ENCODE results near the gene RAB5IF.
A peak's percentile ranks its signal among the peaks of the same experiment; 100 is the strongest.
"Not testable (repeated sequence)": the region's sequence is repeated elsewhere in the genome, so short reads cannot be mapped to it uniquely, and the experiment has no call there.

RAB5IF gene

DNA sequence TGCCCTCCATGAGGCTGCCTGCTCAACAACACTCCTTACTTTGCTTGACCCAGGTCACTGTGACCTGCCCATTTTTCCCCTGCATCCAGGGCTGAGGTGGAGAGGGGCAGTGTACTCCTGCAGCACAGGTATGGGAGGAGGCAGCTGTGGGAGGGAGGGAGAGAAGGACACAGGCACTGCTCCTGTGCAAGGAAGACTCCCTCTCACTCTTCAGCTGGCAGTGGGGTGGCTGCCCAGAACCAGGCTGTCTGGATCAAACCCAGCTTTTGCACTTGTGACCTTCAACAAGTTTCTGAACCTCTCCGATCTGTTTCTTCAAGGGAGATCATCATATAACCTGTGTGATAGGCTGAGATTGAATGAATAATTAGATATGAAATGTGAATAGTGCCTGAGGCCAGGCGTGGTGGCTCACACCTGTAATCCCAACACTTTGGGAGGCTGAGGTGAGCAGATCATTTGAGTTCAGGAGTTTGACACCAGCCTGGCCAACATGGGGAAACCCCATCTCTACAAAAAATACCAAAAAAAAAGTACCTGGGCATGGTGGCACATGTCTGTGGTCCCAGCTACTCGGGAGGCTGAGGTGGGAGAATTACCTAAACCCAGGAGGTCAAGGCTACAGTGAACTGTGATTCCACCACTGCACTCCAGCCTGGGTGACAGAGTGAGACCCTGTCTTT lies 18.1 kb upstream of the RAB5IF start:
- DNase-seq (ENCODE audit: low spot score), result no peak

DNA sequence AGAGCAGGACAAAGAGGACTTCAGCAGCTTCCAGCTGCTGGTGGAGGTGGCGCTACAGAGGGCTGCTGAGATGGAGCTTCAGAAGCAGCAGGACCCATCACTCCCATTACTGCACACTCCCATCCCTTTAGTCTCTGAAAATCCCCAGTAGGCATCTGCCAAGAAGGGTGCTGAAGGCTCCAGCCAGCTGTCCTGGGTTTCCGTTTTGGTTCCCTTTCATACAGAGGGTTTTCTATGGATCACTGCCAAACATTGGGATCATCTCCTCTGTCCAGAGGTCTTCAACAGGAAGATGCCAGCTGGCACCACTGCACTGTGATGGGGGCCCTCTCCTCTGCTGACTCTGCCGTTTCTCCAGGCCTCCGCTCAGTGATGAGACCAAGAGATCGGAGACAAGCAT lies 14.3 kb upstream of the RAB5IF start:
- DNase-seq (ENCODE audit: low spot score), result no peak

DNA sequence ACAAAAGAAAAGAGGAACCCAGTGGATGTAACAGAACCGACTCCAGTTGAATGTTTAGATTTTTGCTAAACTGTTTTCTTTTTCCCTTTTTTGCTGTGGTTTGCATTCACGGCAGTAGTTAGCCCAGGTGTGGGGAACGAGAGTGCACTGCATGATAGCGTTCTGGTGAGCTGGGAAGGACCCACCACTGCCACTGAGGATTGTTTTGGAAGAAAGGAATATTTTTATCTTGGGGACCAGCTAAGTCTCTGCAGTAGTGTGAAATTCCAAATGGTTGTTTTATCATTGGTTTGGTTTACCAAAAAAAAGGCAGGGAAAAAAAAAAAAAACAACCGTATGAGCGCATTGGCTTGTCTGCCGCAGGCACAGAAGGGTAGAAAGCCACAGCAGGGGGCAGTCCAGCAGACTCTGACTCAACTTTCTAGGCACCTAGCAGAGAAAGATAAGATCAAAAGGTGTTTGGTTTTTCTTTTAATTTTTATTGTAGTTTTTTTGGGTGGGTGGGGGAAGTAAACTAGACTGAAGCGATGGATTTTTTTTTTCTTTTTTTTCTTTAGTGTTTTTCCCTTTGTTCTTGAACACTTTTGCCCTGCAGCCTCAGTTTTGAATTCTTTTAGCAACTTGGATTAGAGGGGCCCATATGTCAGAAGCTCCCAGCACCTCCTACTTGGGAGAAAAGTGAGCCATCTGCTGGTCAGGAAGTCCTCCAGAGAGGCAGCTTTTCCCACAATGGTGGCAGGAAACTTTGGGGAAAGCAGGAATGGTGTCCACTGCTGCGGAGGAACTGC lies 13.5 kb upstream of the RAB5IF start:
- DNase-seq (ENCODE audit: low spot score), result no peak

DNA sequence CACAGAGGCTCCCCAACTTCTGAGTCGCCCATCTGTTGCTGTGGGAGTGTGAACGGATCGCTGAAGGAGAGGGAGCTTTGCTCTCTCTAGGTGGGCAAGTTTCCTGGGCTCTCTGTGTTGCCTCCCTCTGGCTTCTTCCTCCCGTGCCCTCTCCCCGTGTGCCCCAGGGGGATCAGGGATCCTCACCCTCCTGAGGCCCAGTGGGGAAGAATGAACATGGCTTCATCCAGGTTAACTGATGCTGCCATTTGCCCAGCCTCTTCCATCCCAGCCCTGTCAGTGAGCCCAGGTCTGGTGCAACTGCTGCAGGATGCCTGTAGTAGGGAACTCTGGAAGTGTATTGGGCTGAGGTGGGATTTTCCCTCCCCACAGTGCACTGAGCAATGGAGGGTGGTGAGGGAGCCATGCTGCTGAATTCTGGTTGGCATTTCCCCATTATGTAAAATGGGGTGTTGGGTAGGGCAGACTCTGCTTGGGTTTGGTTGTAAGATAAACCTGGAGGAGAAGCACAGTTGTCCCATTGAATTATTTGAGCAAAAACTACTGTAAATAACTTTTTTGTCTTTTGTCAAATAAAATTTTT lies 12.1 kb upstream of the RAB5IF start:
- DNase-seq (ENCODE audit: low spot score), result no peak

DNA sequence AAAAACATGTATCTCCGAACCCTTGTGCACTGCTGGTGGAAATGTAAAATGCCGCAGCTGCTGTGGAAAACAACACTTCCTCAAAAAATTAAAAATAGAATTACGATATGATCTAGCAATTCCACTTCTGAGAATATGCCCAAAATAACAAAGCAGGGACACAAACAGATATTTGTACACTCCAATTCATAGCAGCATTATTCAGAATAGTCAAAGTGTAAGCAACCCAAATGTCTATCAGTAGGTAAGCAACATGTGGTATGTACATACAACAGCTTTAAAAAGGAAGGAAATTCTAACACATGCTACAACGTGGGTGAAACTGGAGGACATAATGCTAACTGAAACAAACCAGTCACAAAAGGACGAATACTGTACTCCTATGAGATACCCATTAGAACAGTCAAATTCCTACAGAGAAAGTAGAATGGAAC lies 5.7 kb upstream of the RAB5IF start:
- DNase-seq (ENCODE audit: low spot score), result no peak

DNA sequence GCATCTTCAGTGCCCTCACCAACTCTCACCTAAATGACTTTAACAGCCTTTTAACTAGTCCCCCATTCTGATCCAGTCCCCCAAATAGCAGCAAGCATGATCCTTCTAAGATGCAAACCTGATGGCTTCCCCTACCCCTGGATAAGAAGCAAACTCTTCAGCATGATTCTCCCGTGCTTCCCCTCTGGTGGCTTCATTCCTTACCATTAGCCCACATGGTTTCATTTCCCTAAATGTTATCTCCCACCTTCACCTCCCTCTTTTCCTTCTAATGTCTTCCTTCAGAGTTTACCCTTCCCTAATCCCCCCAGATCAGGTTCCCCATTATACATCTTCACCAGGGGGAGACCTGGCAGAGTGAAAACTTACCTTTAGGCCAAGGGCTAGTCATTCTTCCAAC lies 4.0 kb upstream of the RAB5IF start:
- no peak for DNase-seq (ENCODE audit: low spot score)

DNA sequence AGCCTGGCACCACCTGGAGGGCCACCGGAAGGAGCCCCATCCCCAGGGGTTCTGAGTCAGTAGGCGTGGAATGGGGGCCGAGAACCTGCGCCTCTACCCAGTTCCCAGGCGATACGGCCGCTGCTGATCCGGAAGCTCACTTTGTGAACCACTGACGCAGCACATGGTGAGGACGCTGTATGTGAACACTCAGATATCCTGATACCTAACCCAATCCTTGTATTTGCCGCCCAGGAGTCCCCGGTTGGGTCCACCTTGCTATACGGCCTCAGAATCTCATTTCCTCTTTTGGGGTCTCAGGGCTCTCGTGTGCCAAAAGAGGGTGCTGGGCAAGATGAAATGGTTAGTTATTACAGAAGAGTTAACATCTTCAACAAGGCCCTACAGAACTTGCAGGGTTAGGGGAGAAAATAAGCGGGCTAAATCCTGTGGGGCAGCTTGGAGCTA lies 604 bp upstream of the RAB5IF start:
- no peak for DNase-seq (ENCODE audit: low spot score)

DNA sequence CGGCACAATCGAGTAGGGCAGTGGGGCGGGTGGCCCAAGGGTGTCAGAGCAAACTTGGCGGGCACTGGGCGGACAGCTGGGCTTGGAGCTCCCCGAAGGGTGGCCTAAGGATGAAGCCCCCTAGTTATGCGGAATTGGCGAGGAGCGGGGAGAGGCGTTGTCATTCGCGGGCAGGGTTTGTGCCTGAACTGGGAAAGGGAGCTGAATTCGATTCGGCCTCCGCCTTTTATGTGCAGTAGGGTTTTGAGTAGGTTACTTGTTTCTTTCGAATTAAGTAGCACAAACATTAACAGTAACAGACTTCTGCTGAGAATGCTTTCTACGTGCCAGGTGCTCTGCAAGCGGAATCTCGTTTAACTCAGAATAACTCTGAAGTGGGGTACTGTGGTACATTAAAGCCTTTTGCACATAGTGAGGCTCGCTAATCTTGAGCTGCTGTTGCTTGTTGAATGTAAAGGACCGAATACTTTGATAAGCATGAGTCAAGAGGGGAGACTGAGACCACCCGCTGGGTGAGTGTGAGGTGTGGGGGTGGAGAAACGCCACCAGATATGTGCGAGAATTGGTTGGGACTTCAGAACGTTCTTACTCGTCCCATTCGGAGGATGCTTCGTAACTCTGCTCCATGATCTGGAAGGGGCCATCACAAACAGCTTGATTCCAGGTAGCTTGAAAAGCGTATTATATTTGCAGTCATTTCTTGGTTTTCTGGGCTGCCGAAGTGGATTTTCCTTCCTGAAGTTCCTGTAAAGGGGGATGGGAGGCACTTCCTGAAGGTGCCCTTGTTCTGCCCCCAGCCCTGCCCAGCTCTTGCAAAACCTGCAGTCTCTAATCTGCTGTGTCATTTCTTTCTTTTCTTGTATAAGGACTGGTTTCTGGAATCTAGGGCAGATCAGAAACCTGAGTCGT lies 833 bp downstream of the RAB5IF start:
- peak; percentile 17 for DNase-seq (ENCODE audit: low spot score)

DNA sequence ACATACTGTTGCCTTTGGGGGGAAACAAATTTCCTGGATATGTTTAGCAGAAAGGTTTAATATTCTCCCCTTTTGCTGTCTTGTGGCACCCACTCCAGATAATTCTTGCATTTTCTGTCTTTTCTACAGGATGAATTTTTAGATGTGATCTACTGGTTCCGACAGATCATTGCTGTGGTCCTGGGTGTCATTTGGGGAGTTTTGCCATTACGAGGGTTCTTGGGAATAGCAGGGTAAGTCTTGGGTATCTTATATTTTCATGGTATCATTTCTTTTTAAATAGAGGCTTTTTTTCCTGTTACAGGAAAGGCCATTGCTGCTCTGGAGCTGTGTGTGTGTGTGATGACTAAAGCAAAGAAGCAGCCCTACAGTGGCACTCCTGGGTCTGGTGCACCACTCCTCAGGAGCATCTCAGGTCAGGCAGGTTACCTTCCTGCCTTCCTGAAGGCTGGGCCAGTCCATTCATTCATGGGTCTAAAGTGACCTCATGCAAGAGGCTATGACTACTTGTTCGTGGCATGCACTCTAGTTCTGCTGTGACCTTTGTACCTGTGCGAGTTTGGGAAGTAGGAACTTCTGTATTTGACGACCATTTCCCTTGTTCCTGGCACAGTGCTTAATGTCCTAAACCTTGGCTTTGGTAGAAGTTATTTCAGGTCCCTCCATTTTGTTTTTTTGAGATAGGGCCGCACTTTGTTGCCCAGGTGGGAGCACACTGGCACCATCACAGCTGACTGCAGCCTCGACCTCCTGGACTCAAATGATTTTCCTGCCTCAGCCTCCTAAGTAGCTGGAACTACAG lies 2.2 kb downstream of the RAB5IF start:
- no peak for DNase-seq (ENCODE audit: low spot score)

DNA sequence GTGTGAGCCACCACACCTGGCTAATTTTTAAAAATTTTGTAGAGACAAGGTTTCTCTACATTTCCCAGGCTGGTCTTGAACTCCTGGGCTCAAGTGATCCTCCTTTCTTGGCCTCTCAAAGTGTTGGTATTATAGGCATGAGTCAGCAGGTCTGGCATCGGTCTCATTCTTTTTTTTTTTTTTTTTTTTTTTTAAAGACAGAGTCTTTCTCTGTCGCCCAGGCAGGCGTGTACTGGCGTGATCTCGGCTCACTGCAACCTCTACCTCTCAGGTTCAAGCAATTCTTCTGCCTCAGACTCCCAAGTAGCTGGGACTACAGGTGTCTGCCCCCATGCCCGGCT lies 2.8 kb downstream of the RAB5IF start:
- not testable (repeated sequence) for DNase-seq (ENCODE audit: low spot score)

DNA sequence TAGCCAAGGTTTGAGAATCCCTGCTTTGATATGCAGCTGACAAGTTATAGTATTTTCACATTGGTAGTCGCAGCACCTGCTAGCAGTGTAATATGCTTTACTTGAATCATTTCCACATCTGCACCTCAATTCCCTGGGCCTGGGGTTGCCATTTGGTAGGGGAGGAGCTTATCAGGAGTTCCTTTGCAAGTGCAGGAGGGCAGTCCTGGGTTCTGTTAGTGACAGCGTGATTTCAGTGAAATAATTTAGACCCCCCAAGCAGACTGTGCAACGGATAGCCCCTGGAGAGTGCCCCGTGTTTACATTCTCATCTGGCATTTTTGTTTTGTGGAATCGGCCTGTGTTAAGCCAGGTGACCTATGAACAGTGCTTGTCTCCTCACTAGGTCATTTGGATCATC lies 6.0 kb downstream of the RAB5IF start:
- no peak for DNase-seq (ENCODE audit: low spot score)

DNA sequence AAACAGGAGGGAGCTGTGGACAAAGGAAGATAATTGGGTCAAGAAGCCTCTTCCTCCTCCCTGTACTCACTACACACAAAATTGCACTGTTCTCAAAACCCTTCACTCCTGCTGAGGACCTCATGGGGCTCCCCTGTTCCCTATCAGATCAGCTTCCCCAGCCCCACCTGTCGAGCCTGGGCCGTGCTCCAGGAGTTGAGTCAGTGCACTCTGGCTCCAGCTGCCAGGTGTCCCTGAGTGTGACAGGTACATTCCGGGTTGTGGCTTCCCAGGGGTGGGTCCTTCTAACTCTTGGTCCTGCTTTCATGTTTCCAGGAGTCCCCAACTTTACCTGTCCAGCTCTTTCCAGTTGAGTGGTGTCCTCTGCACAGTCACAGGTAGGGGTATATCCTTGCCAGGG lies 8.4 kb downstream of the RAB5IF start:
- no peak for DNase-seq (ENCODE audit: low spot score)

DNA sequence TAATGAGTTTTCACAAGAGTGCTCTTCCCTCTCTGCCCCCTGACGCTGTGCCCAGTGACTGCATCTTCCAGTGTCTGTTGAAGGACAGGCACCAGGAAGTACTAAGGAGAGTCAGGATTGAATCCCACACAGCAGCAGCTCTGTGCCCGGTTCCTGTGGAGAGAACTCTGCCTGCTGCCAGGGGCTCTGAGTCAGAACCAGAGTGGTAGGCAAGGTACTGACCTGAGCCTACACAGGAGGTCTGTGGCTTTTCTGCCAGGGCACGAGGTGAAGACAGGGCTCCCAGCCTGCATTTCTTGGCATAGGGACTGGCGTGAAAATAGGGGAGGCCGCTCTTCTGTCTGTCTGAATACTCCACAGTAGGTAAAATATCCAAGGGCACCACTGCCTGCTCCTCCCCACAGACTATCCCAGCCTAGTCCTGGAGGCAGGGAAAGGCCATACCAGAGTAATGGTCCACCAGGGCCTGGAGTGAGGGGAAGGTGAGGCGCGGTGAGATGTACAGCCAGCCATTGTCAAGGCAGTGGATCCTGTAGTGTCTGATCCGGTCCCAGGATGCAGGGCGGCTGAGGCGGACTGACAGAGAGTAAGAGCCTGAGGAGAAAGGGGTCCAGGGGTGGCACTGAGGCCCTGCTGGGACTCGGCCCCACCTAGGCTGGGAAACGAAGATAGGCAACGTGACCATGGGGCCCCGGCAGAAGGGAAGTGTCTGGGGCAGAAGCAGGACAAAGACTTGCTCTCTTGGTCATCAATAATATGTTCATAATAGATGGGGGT lies 9.4 kb downstream of the RAB5IF start:
- DNase-seq (ENCODE audit: low spot score), result no peak

DNA sequence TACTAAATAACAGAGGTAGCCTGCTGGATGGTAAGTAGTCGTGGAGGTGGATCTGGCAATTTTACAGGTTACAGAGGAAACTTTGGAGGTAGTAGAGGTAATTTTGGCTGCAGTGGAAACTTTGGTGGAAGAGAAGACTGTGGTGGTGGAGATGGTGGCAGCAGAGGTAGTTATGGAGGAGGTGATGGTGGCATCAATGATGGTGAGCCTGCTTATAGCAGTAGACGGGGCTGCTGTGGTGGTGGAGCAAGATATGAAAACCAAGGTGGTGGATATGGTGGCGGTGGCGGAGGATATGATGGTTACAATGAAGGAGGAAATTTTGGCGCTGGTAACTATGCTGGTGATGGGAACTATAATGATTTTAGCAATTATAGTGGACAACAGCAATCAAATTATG lies 15.3 kb downstream of the RAB5IF start:
- DNase-seq (ENCODE audit: low spot score), result no peak

DNA sequence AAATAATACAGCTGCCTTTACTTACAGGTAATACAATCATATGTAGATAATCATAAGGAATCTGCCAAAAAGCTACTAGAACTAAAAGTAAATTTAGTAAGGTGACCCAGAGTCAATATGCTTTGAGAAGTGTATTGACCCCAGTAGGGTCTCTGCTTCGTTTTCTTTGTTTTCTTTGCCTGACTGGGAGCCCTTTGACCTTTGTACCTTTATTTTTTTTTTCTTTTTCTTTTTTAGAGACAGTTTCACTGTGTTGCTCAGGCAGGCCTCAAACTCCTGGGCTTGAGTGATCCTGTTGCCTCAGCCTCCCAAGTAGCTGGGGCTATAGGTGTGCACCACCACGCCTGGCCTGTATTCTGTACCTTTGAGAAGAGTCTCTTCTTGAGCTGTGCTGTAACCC lies 17.9 kb downstream of the RAB5IF start:
- DNase-seq (ENCODE audit: low spot score), result no peak

DNA sequence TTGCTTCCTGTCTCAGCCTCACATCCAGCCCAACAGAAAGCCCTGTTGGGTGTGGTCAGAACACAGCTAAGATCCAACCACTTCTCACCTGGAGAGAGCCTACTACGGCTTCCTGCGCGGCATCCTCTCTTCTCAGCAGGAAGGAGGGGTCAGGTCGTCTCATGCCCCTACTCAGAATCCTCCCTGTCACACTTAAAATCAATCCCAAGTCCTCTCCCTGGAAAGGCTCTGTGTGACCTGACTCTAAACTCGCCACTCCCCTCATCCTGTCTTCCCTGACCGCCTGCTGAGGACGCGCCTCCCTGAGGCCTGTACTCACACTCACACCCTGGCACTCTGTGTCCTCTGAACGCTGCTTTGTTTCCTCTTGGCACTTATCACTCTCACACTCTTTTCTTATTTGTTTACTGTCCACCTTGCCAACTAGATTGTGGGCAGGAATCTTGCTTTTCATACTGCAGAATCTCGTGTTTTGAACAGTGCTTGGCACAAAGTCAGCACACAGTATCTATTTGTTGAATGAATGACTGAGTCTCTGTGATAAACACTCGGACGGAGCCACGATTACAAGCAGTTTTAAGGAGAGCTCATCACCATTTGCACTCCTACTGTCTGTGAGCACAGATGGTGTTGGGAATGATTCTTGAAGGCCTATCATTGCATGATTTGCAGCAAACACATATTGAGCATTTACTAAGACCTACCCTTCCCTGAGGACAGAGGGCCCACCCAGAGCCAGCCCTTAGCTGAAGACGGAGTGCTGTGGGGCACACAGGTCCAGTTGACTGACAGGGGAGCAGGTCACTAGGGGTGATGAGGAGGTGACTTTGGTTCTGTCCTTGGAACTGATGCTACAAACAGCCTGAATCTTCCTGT lies 18.7 kb downstream of the RAB5IF start:
- DNase-seq (ENCODE audit: low spot score), result no peak

DNA sequence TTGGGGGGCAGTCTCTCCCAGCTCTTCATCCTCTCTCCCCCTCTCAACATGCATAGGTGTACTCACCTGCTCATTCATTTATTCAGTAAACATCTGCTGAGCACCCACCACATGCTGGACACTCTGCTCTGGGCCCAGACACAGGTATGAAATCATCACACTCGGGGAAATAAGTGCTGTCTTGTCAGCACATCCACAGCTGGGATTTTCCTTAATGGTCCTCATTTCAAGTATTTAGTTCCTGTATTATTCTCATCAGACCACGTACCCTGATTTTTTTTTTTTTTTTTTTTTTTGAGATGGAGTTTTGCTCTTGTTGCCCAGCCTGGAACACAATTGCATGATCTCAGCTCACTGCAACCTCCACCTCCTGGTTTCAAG lies 19.4 kb downstream of the RAB5IF start:
- no peak for DNase-seq (ENCODE audit: low spot score)

DNA sequence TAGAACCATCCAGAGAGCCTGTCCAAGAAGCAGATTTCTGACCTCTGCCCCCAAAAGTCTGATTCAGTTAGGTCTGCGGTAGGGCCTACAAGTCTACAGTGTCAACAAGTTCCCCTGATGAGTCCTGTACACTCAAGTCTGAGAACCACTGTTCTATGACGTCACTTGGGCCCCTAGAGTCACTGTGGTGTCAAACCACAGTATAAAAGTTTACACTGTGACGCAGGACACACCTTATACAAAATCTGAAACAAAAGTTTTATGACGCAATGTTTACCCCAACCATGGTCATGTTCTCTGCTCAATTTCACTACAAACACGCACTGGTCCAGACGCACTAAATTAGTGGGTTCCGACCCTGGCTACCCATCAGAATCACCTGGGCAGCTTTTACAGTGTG lies 22.5 kb downstream of the RAB5IF start:
- no peak for DNase-seq (ENCODE audit: low spot score)

DNA sequence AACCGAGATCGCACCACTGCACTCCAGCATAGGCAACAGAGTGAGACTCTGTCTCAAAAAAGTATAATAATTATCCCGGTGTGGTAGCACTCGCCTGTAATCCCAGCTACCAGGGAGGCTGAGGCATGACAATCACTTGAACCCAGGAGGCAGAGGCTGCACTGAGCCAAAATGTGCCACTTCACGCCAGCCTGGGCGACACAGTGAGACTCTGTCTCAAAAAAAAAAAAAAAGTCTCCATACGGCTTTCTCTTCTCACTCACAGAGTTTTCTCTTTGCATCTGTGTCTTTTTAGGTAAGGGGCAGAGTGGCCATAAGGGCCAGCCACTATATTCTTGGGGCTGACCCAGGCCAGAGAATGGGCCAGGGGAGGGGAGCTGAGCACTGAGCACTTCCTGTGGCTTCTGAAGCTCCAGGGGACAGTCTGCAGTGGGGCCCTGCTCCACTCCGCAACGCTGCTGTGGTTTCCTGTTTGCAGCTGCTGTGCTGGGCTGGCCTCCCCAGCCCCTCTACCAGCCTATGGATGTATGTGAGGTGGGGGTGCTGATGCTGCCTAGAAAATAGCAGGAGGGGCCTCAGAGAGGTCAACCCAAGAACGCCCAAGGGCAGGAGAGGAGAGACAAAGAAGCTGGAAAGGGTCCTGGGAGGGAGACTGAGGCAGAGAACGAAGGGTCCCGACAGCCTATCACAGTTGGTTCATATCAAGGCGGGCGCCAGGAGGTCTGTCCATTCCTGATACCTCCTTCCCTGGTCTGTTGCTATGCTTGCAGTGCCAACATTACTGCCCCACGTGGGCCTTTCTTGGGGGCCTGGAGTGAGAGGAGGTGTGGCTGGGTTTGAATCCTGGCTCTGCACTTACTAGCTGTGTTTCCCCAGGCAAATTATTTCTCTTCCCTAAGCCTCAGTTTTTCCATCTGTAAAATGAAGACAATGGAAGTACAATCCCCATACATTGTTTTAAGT lies 24.4 kb downstream of the RAB5IF start:
- no peak for DNase-seq (ENCODE audit: low spot score)

Measured in hematopoietic multipotent progenitor cell treated with erythropoietin and hydrocortisone succinate and interleukin-3 and kit ligand, for 15 days (in vitro differentiated cells).